Neural progenitor cell (in vitro differentiated cells): ENCODE data around the gene LYRM7. TPM values are rescaled to one million over a fixed set of nuclear protein-coding genes. Genes with fewer than 3 reads are reported as not detected.

Experiments used
- DNase-seq: peaks from one replicate; pipeline ENCODE4 v3.0.0-alpha.2; 2016; ENCODE audit warnings: low spot score
- H2AFZ ChIP-seq: fragments of 200-600 bp; sonication (generic); replicated peaks from 2 replicates; pipeline ENCODE4 v1.6.1; 2016; ENCODE audit warnings: antibody characterized with exemption
- H3F3A ChIP-seq: fragments of 200-600 bp; sonication (generic); 2 replicates; pipeline ENCODE4 v1.6.1; 2016; ENCODE audit warnings: antibody characterized with exemption, low read depth
- H3K27ac ChIP-seq: fragments of 200-600 bp; sonication (generic); 2 replicates; pipeline ENCODE4 v1.5.1; 2016; ENCODE audit warnings: mild to moderate bottlenecking
- H3K27me3 ChIP-seq: fragments of 200-600 bp; sonication (generic); 2 replicates; pipeline ENCODE4 v1.6.1; 2016; ENCODE audit warnings: mild to moderate bottlenecking, moderate library complexity
- H3K36me3 ChIP-seq: fragments of 200-600 bp; sonication (generic); 2 replicates; pipeline ENCODE4 v1.5.1; 2016
- H3K4me1 ChIP-seq: fragments of 200-600 bp; sonication (generic); 2 replicates; pipeline ENCODE4 v1.6.1; 2016; ENCODE audit warnings: mixed run types
- H3K4me2 ChIP-seq: fragments of 200-600 bp; sonication (generic); 2 replicates; pipeline ENCODE4 v1.6.1; 2016
- H3K4me3 ChIP-seq: fragments of 200-600 bp; sonication (generic); 2 replicates; pipeline ENCODE4 v1.5.1; 2016
- H3K79me2 ChIP-seq: fragments of 200-600 bp; sonication (generic); 2 replicates; pipeline ENCODE4 v1.6.1; 2016; ENCODE audit warnings: low read depth
- H3K9ac ChIP-seq: fragments of 200-600 bp; sonication (generic); 2 replicates; pipeline ENCODE4 v1.6.1; 2016
- H3K9me3 ChIP-seq: fragments of 200-600 bp; sonication (generic); 2 replicates; pipeline ENCODE4 v1.5.1; 2016; ENCODE audit warnings: low read depth
- H4K20me1 ChIP-seq: fragments of 200-600 bp; sonication (generic); 2 replicates; pipeline ENCODE4 v1.6.1; 2016; ENCODE audit warnings: low read depth
- H3K27ac Mint-ChIP-seq: 3 replicates; pipeline ENCODE4 v1.8.0; 2021; ENCODE audit warnings: mixed read lengths
- H3K27me3 Mint-ChIP-seq: 2 replicates; pipeline ENCODE4 v1.8.0; 2022; ENCODE audit warnings: low read depth, mild to moderate bottlenecking, inconsistent platforms, moderate library complexity, mixed read lengths; ENCODE audit not compliant: insufficient read depth
- H3K36me3 Mint-ChIP-seq: 3 replicates; pipeline ENCODE4 v1.8.0; 2021; ENCODE audit warnings: mixed read lengths
- H3K4me1 Mint-ChIP-seq: 3 replicates; pipeline ENCODE4 v1.8.0; 2021; ENCODE audit warnings: mixed read lengths
- H3K4me3 Mint-ChIP-seq: 3 replicates; pipeline ENCODE4 v1.8.0; 2021; ENCODE audit warnings: mild to moderate bottlenecking, moderate library complexity, mixed read lengths
- H3K9me3 Mint-ChIP-seq: 3 replicates; pipeline ENCODE4 v1.8.0; 2020; ENCODE audit warnings: mixed read lengths
- CTCF ChIP-seq: fragments of 200-600 bp; sonication (generic); IDR thresholded peaks from 2 replicates; pipeline ENCODE4 v1.5.1; 2017; ENCODE audit warnings: antibody characterized with exemption, mild to moderate bottlenecking
- EZH2 ChIP-seq: fragments of 200-600 bp; sonication (generic); IDR thresholded peaks from 2 replicates; pipeline ENCODE4 v1.6.1; 2017; ENCODE audit warnings: antibody characterized with exemption, mild to moderate bottlenecking, moderate library complexity
- EZH2phosphoT487 ChIP-seq: fragments of 200-600 bp; sonication (generic); IDR thresholded peaks from 2 replicates; pipeline ENCODE4 v1.6.1; 2017; ENCODE audit warnings: antibody characterized with exemption
- total RNA-seq: library from RNA; depleted of rRNA; stranded (reverse); fragments of >200 nt; gene quantifications from 2 replicates; pipeline ENCODE4 v1.2.3, GENCODE V29; 2015; ENCODE audit warnings: low replicate concordance

LYRM7 gene
- total RNA-seq, 1 donor from 2014 or later: 19.2 TPM

DNA sequence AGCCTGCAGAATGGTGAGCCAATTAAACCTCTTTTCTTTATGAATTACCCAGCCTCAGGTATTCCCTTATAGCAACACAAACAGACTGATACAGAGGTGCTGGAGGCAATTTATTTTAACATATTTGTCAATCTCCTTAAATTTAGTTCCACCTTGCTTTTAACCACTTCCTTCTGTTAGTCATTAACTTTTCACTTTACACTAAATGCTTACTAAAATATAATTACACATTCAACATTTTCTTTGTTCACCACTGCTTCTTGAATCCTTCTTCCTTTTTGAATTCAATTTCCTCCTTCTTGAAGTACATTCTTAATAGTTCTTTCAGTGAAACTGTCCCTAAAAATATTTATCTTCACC, 39.4 kb downstream of the LYRM7 start:
- no peaks in the 10 kb centered on the region for H3K27me3 ChIP-seq
- peak overlapping the region; percentile 54 for H3K4me2 ChIP-seq
- no peak overlapping the region for H3K9ac ChIP-seq
- no peak overlapping the region for H2AFZ ChIP-seq
- no peaks in the 10 kb centered on the region for H3K36me3 Mint-ChIP-seq
- peaks cover 32% of the 10 kb centered on the region for H3K4me1 ChIP-seq
- no peak for DNase-seq
- no peak for TF ChIP-seq EZH2phosphoT487
- TF ChIP-seq EZH2: no peak
- no peak for TF ChIP-seq CTCF
- no peak overlapping the region for H3K4me3 ChIP-seq
- no peaks in the 10 kb centered on the region for H3K9me3 Mint-ChIP-seq
- H4K20me1 ChIP-seq: no peaks in the 10 kb centered on the region
- H3K4me1 Mint-ChIP-seq: peaks cover 35% of the 10 kb centered on the region
- H3F3A ChIP-seq: peaks cover 14% of the 10 kb centered on the region
- no peaks in the 10 kb centered on the region for H3K27me3 Mint-ChIP-seq
- no peaks in the 10 kb centered on the region for H3K9me3 ChIP-seq
- H3K79me2 ChIP-seq: no peaks in the 10 kb centered on the region
- H3K27ac Mint-ChIP-seq: peak overlapping the region; percentile 76
- H3K4me3 Mint-ChIP-seq: peak overlapping the region; percentile 49
- H3K27ac ChIP-seq: no peak overlapping the region
- H3K36me3 ChIP-seq: no peaks in the 10 kb centered on the region

GRCh38 chr5:131211669-131212068, 40.9 kb downstream of the LYRM7 start:
- no peak overlapping the region for H3K4me2 ChIP-seq
- H3K9me3 ChIP-seq: no peaks in the 10 kb centered on the region
- no peak overlapping the region for H3K9ac ChIP-seq
- no peaks in the 10 kb centered on the region for H3K36me3 Mint-ChIP-seq
- peaks cover 32% of the 10 kb centered on the region for H3K4me1 ChIP-seq
- H3K27ac Mint-ChIP-seq: no peak overlapping the region
- H3K4me3 Mint-ChIP-seq: no peak overlapping the region
- no peaks in the 10 kb centered on the region for H4K20me1 ChIP-seq
- H3K36me3 ChIP-seq: no peaks in the 10 kb centered on the region
- H3K27me3 Mint-ChIP-seq: no peaks in the 10 kb centered on the region
- no peak for TF ChIP-seq EZH2phosphoT487
- TF ChIP-seq EZH2: no peak
- no peak for TF ChIP-seq CTCF
- no peak for DNase-seq
- H3K79me2 ChIP-seq: no peaks in the 10 kb centered on the region
- no peaks in the 10 kb centered on the region for H3K27me3 ChIP-seq
- H3K4me1 Mint-ChIP-seq: peaks cover 36% of the 10 kb centered on the region
- no peak overlapping the region for H3K27ac ChIP-seq
- no peak overlapping the region for H3K4me3 ChIP-seq
- H3K9me3 Mint-ChIP-seq: no peaks in the 10 kb centered on the region
- H2AFZ ChIP-seq: no peak overlapping the region
- H3F3A ChIP-seq: peaks cover 14% of the 10 kb centered on the region

- H3K27ac Mint-ChIP-seq: no peak overlapping the region
- no peak overlapping the region for H2AFZ ChIP-seq
- H3K27me3 ChIP-seq: no peaks in the 10 kb centered on the region
- no peaks in the 10 kb centered on the region for H3K9me3 Mint-ChIP-seq
- no peak overlapping the region for H3K9ac ChIP-seq
- no peaks in the 10 kb centered on the region for H4K20me1 ChIP-seq
- H3K4me3 Mint-ChIP-seq: no peak overlapping the region
- no peak overlapping the region for H3K4me2 ChIP-seq
- H3K27ac ChIP-seq: no peak overlapping the region
- peaks cover 29% of the 10 kb centered on the region for H3K4me1 ChIP-seq
- H3K27me3 Mint-ChIP-seq: no peaks in the 10 kb centered on the region
- H3K4me3 ChIP-seq: no peak overlapping the region
- H3K36me3 ChIP-seq: no peaks in the 10 kb centered on the region
- no peaks in the 10 kb centered on the region for H3K9me3 ChIP-seq
- no peak for DNase-seq
- no peaks in the 10 kb centered on the region for H3K79me2 ChIP-seq
- peaks cover 14% of the 10 kb centered on the region for H3F3A ChIP-seq
- H3K4me1 Mint-ChIP-seq: peaks cover 36% of the 10 kb centered on the region
- no peaks in the 10 kb centered on the region for H3K36me3 Mint-ChIP-seq
- TF ChIP-seq EZH2phosphoT487: no peak
- TF ChIP-seq EZH2: no peak
- no peak for TF ChIP-seq CTCF
These were observed 41.8 kb downstream of the LYRM7 start for GRCh38 chr5:131212471-131213021.
